H9 (cell line): Measurements from ENCODE around the gene SWT1. TPM values are rescaled to one million over a fixed set of nuclear protein-coding genes. Genes with fewer than 3 reads are reported as not detected.
A peak's percentile ranks its signal among the peaks of the same experiment; 100 is the strongest.

Experiments
- DNase-seq: peaks from one replicate; pipeline ENCODE4 v3.0.0-alpha.2; 2017
- H2AFZ ChIP-seq: one replicate; pipeline ENCODE4 v1.6.1; 2013; ENCODE audit warnings: mild to moderate bottlenecking, low read length, control low read depth, moderate library complexity
- H2AK5ac ChIP-seq: 2 replicates; pipeline ENCODE4 v1.6.1; 2013; ENCODE audit warnings: low read length, control low read depth, mixed read lengths; ENCODE audit not compliant: insufficient read length
- H2BK120ac ChIP-seq: one replicate; pipeline ENCODE4 v1.6.1; 2013; ENCODE audit warnings: low read depth, mild to moderate bottlenecking, low read length, control low read depth, inconsistent platforms; ENCODE audit not compliant: poor library complexity, severe bottlenecking
- H2BK12ac ChIP-seq: 2 replicates; pipeline ENCODE4 v1.6.1; 2013; ENCODE audit warnings: low read length, control low read depth, mixed read lengths, low read depth; ENCODE audit not compliant: insufficient read length
- H2BK15ac ChIP-seq: 2 replicates; pipeline ENCODE4 v1.6.1; 2013; ENCODE audit warnings: low read depth, low read length, control low read depth
- H2BK20ac ChIP-seq: one replicate; pipeline ENCODE4 v1.6.1; 2013; ENCODE audit warnings: low read depth, mild to moderate bottlenecking, low read length, control low read depth, inconsistent platforms; ENCODE audit not compliant: poor library complexity, severe bottlenecking
- H2BK5ac ChIP-seq: 2 replicates; pipeline ENCODE4 v1.6.1; 2013; ENCODE audit warnings: low read length, control low read depth, mixed read lengths; ENCODE audit not compliant: insufficient read length
- H3K14ac ChIP-seq: 2 replicates; pipeline ENCODE4 v1.6.1; 2013; ENCODE audit warnings: low read length, control low read depth; ENCODE audit not compliant: insufficient read depth
- H3K18ac ChIP-seq: 2 replicates; pipeline ENCODE4 v1.6.1; 2013; ENCODE audit warnings: low read depth, mild to moderate bottlenecking, mixed read lengths, low read length, control low read depth; ENCODE audit not compliant: insufficient read length
- H3K23ac ChIP-seq: 2 replicates; pipeline ENCODE4 v1.6.1; 2013; ENCODE audit warnings: low read length, control low read depth, mixed read lengths, low read depth; ENCODE audit not compliant: insufficient read length
- H3K23me2 ChIP-seq: 2 replicates; pipeline ENCODE4 v1.6.1; 2013; ENCODE audit warnings: low read depth, mild to moderate bottlenecking, mixed read lengths, low read length, control low read depth; ENCODE audit not compliant: insufficient read length, poor library complexity, severe bottlenecking
- H3K27ac ChIP-seq: 2 replicates; pipeline ENCODE4 v1.5.1; 2013; ENCODE audit warnings: low read length, control low read depth, mixed read lengths, low read depth; ENCODE audit not compliant: insufficient read length
- H3K27me3 ChIP-seq: 2 replicates; pipeline ENCODE4 v1.6.1; 2013; ENCODE audit warnings: low read length, control low read depth, inconsistent platforms; ENCODE audit not compliant: insufficient read depth
- H3K4ac ChIP-seq: 2 replicates; pipeline ENCODE4 v1.6.1; 2013; ENCODE audit warnings: low read depth, mild to moderate bottlenecking, control low read depth, inconsistent platforms, low read length, moderate library complexity
- H3K4me1 ChIP-seq: 2 replicates; pipeline ENCODE4 v1.6.1; 2013; ENCODE audit warnings: low read length, control low read depth, inconsistent platforms; ENCODE audit not compliant: insufficient read depth
- H3K4me2 ChIP-seq: 2 replicates; pipeline ENCODE4 v1.6.1; 2013; ENCODE audit warnings: low read length, control low read depth, mixed read lengths; ENCODE audit not compliant: insufficient read length, insufficient read depth
- H3K56ac ChIP-seq: 2 replicates; pipeline ENCODE4 v1.6.1; 2013; ENCODE audit warnings: low read depth, mild to moderate bottlenecking, mixed read lengths, low read length, control low read depth; ENCODE audit not compliant: insufficient read length
- H3K79me1 ChIP-seq: 2 replicates; pipeline ENCODE4 v1.6.1; 2013; ENCODE audit warnings: low read depth, mild to moderate bottlenecking, moderate library complexity, low read length, control low read depth, inconsistent platforms; ENCODE audit not compliant: insufficient read depth, poor library complexity, severe bottlenecking
- H3K79me2 ChIP-seq: 2 replicates; pipeline ENCODE4 v1.6.1; 2013; ENCODE audit warnings: low read length, control low read depth, inconsistent platforms; ENCODE audit not compliant: insufficient read depth
- H3K9ac ChIP-seq: 2 replicates; pipeline ENCODE4 v1.6.1; 2013; ENCODE audit warnings: low read length, control low read depth, mixed read lengths; ENCODE audit not compliant: insufficient read length; ENCODE audit errors: extremely low read depth
- H3K9me3 ChIP-seq: one replicate; pipeline ENCODE4 v1.6.1; 2013; ENCODE audit warnings: low read depth, low read length, inconsistent platforms; ENCODE audit not compliant: control insufficient read depth
- H3T11ph ChIP-seq: one replicate; pipeline ENCODE4 v1.6.1; 2013; ENCODE audit warnings: mild to moderate bottlenecking, low read length, control low read depth, inconsistent platforms
- H4K20me1 ChIP-seq: one replicate; pipeline ENCODE4 v1.6.1; 2013; ENCODE audit not compliant: control insufficient read depth, insufficient read length, insufficient read depth
- H4K5ac ChIP-seq: 2 replicates; pipeline ENCODE4 v1.6.1; 2013; ENCODE audit warnings: low read depth, mild to moderate bottlenecking, mixed read lengths, low read length, control low read depth; ENCODE audit not compliant: insufficient read length
- H4K8ac ChIP-seq: replicated peaks from 2 replicates; pipeline ENCODE4 v1.6.1; 2013; ENCODE audit warnings: low read length, control low read depth, mixed read lengths, low read depth; ENCODE audit not compliant: insufficient read length
- H4K91ac ChIP-seq: 2 replicates; pipeline ENCODE4 v1.6.1; 2013; ENCODE audit warnings: low read depth, mild to moderate bottlenecking, moderate library complexity, mixed read lengths, low read length, control low read depth; ENCODE audit not compliant: insufficient read length
- H3K27ac Mint-ChIP-seq, 3 experiments: 2 replicates in 2 of 3; 3 replicates in 1 of 3; pipeline ENCODE4 v1.8.0; 2020 to 2021; ENCODE audit warnings: mixed read lengths in 3 of 3, mild to moderate bottlenecking in 1 of 3, moderate library complexity in 1 of 3
- H3K27me3 Mint-ChIP-seq: 2 replicates; pipeline ENCODE4 v1.8.0; 2021; ENCODE audit warnings: low read depth, mild to moderate bottlenecking, moderate library complexity, mixed read lengths
- H3K36me3 Mint-ChIP-seq, 3 experiments: 2 replicates in 2 of 3; 3 replicates in 1 of 3; pipeline ENCODE4 v1.8.0; 2020 to 2021; ENCODE audit warnings: low read depth in 3 of 3, mixed read lengths in 3 of 3; ENCODE audit not compliant: insufficient read depth in 1 of 3
- H3K4me1 Mint-ChIP-seq, 2 experiments: 2 replicates each; pipeline ENCODE4 v1.8.0; 2020; ENCODE audit warnings: mixed read lengths in 2 of 2
- H3K4me3 Mint-ChIP-seq, 2 experiments: 2 replicates in 1 of 2; 3 replicates in 1 of 2; pipeline ENCODE4 v1.8.0; 2020 to 2021; ENCODE audit warnings: mild to moderate bottlenecking in 2 of 2, mixed read lengths in 2 of 2, moderate library complexity in 1 of 2
- H3K9me3 Mint-ChIP-seq, 2 experiments: 2 replicates in 1 of 2; 3 replicates in 1 of 2; pipeline ENCODE4 v1.8.0; 2020; ENCODE audit warnings: mild to moderate bottlenecking in 2 of 2, mixed read lengths in 2 of 2, moderate library complexity in 1 of 2
- CTCF ChIP-seq: fragments of 200-600 bp; sonication (generic); conservative IDR thresholded peaks from 3 replicates; pipeline ENCODE4 v1.8.0; 2021; ENCODE audit warnings: antibody characterized with exemption, mild to moderate bottlenecking
- WGBS: extraction: QIAGEN DNeasy Blood & Tissue Kit; methylation state at CpG from one replicate; pipeline ENCODE4 v1.1.7; 2013; ENCODE audit warnings: missing lambda C conversion rate, low lambda C conversion rate, mixed read lengths; ENCODE audit not compliant: insufficient read length; ENCODE audit errors: extremely low coverage; 5-methylcytosine and 5-hydroxymethylcytosine counted together
- total RNA-seq: library from RNA; stranded (reverse); gene quantifications from 2 replicates; pipeline ENCODE4 v1.2.1, GENCODE V29; 2021

Gene SWT1
- total RNA-seq, 1 experiment from 2014 or later, result 5.2 TPM

- Histone ChIP-seq H4K5ac (no peak overlapping the region), H3K9me3 (no peaks in the 10 kb centered on the region), H3K79me2 (no peaks in the 10 kb centered on the region), H4K20me1 (no peaks in the 10 kb centered on the region), H3T11ph (no peak overlapping the region), H4K91ac (no peak overlapping the region), H3K4me1 (no peaks in the 10 kb centered on the region), H2BK20ac (no peak overlapping the region), H2BK15ac (no peak overlapping the region), H3K27me3 (no peaks in the 10 kb centered on the region), H2BK5ac (no peak overlapping the region), H3K23ac (no peak overlapping the region), H3K4ac (no peak overlapping the region), H3K79me1 (no peaks in the 10 kb centered on the region), H3K27ac (no peak overlapping the region), H3K9ac (no peak overlapping the region), H3K56ac (no peak overlapping the region), H2BK12ac (no peak overlapping the region), H2AFZ (no peak overlapping the region), H3K23me2 (no peaks in the 10 kb centered on the region), H2AK5ac (no peak overlapping the region), H3K4me2 (no peak overlapping the region), H2BK120ac (no peak overlapping the region), H3K14ac (no peak overlapping the region), H4K8ac (no peak overlapping the region), H3K18ac (no peak overlapping the region)
- Mint-ChIP-seq H3K9me3 (peaks cover 0 to 4% of the 10 kb centered on the region in 2 experiments; a peak in 3 of 5 replicates), H3K36me3 (peaks cover 0 to 8% (median 5%) of the 10 kb centered on the region in 3 experiments; a peak in 5 of 7 replicates), H3K4me1 (peaks cover 7 to 9% of the 10 kb centered on the region in 2 experiments), H3K27ac (peak overlapping the region in 1 of 3 experiments; percentile 88; a peak in 4 of 7 replicates), H3K4me3 (peak overlapping the region in 1 of 2 experiments; percentile 49; a peak in 1 of 5 replicates), H3K27me3 (no peaks in the 10 kb centered on the region)
- DNase-seq, result no peak
- no CpG with 5 or more reads among the region's 2 CpGs for WGBS
- no peak for TF ChIP-seq CTCF
Observed at GRCh38 chr1:185257950-185258208, 100.9 kb downstream of the SWT1 start.
